Fibroblast of lung (primary cell): Measurements from ENCODE around the gene FDX1. TPM values are rescaled to one million over a fixed set of nuclear protein-coding genes. Genes with fewer than 3 reads are reported as not detected.
"Not testable (repeated sequence)": the region's sequence is repeated elsewhere in the genome, so short reads cannot be mapped to it uniquely, and the experiment has no call there.

Experiments used
- DNase-seq, 2 donors: peaks; one replicate each; pipeline versions ENCODE4 v3.0.0 to v3.0.0-alpha.2; 2010; ENCODE audit warnings: low read depth in 2 of 2
- H2AFZ ChIP-seq: 2 replicates; pipeline ENCODE4 v1.5.1; 2012; ENCODE audit warnings: low read length, control low read depth, inconsistent platforms
- H3K27ac ChIP-seq: 2 replicates; pipeline ENCODE4 v1.5.1; 2011; ENCODE audit warnings: low read length, control low read depth; ENCODE audit not compliant: insufficient read depth
- H3K27me3 ChIP-seq: 2 replicates; pipeline ENCODE4 v1.5.1; 2011; ENCODE audit warnings: mild to moderate bottlenecking, low read length; ENCODE audit not compliant: control insufficient read depth, insufficient read depth
- H3K36me3 ChIP-seq: 2 replicates; pipeline ENCODE4 v1.5.1; 2011; ENCODE audit warnings: low read length; ENCODE audit not compliant: control insufficient read depth, insufficient read depth
- H3K4me1 ChIP-seq: 2 replicates; pipeline ENCODE4 v1.5.1; 2011; ENCODE audit warnings: low read length; ENCODE audit not compliant: control insufficient read depth, insufficient read depth; ENCODE audit errors: extremely low read depth
- H3K4me2 ChIP-seq: 2 replicates; pipeline ENCODE4 v1.5.1; 2011; ENCODE audit warnings: low read length, control low read depth; ENCODE audit not compliant: insufficient read depth; ENCODE audit errors: extremely low read depth
- H3K4me3 ChIP-seq, 4 experiments: fragments of 200-600 bp in 1 of 4; sonication (generic) in 1 of 4; replicated peaks in 1 of 4; 2 replicates each; pipeline ENCODE4 v1.5.1; 2011 to 2016; ENCODE audit warnings: low read length in 4 of 4, low read depth in 3 of 4, mild to moderate bottlenecking in 3 of 4, control low read depth in 2 of 4, inconsistent platforms in 1 of 4, mixed read lengths in 1 of 4; ENCODE audit not compliant: insufficient read depth in 1 of 4; ENCODE audit errors: control extremely low read depth in 1 of 4
- H3K79me2 ChIP-seq: 2 replicates; pipeline ENCODE4 v1.5.1; 2012; ENCODE audit warnings: mild to moderate bottlenecking, low read length, inconsistent platforms; ENCODE audit not compliant: control insufficient read depth, insufficient read depth
- H3K9ac ChIP-seq: 2 replicates; pipeline ENCODE4 v1.5.1; 2011; ENCODE audit warnings: mild to moderate bottlenecking, low read length, control low read depth; ENCODE audit not compliant: insufficient read depth
- H3K9me3 ChIP-seq: 2 replicates; pipeline ENCODE4 v1.5.1; 2012; ENCODE audit warnings: low read depth, low read length; ENCODE audit not compliant: control insufficient read depth, insufficient read depth
- H4K20me1 ChIP-seq: 2 replicates; pipeline ENCODE4 v1.5.1; 2011; ENCODE audit warnings: low read length; ENCODE audit not compliant: control insufficient read depth, insufficient read depth; ENCODE audit errors: extremely low read depth
- CTCF ChIP-seq, 2 donors: IDR thresholded peaks in 1 of 2; conservative IDR thresholded peaks in 1 of 2; 1 replicate in 1 of 2; 2 replicates in 1 of 2; pipeline ENCODE4 v1.5.1; 2011 to 2012; ENCODE audit warnings: low read length in 2 of 2, control low read depth in 1 of 2, inconsistent platforms in 1 of 2, low read depth in 1 of 2, mild to moderate bottlenecking in 1 of 2
- EZH2 ChIP-seq: IDR thresholded peaks from 2 replicates; pipeline ENCODE4 v1.5.1; 2012; ENCODE audit warnings: low read length, control low read depth, mild to moderate bottlenecking; ENCODE audit errors: missing control alignments
- polyA plus RNA-seq, 2 donors: library from polyadenylated mRNA; depleted of rRNA in 1 of 2; stranded (reverse) in 1 of 2; unstranded in 1 of 2; fragments of >200 nt; gene quantifications; 2 replicates each; pipeline ENCODE4 v1.2.1, GENCODE V29; 2011 to 2012; ENCODE audit warnings: missing spikeins in 1 of 2
- total RNA-seq: library from RNA; depleted of rRNA; stranded (reverse); fragments of >200 nt; gene quantifications from 2 replicates; pipeline ENCODE4 v1.2.1, GENCODE V29; 2014

The FDX1 gene
- total and polyA plus RNA-seq, 2 donors (not counting 1 experiment from before 2014, with no cell fraction given): 8.3 to 11.4 TPM

- no peaks in the 10 kb centered on the region for H3K9me3 ChIP-seq
- H3K9ac ChIP-seq: no peak overlapping the region
- no peaks in the 10 kb centered on the region for H3K36me3 ChIP-seq
- no peak overlapping the region for H3K4me3 ChIP-seq
- no peaks in the 10 kb centered on the region for H4K20me1 ChIP-seq
- no peak overlapping the region for H3K27ac ChIP-seq
- no peak overlapping the region for H3K4me2 ChIP-seq
- no peaks in the 10 kb centered on the region for H3K27me3 ChIP-seq
- DNase-seq: no peak
- no peaks in the 10 kb centered on the region for H3K4me1 ChIP-seq
- TF ChIP-seq CTCF (conservative IDR thresholded peaks at IDR 0.05 in 1 of 2, IDR thresholded peaks at IDR 0.05 in 1 of 2; ENCODE audit: low read depth in 1 of 2, low read length in 2 of 2) (no peak), EZH2 (no peak)
- H3K79me2 ChIP-seq: no peaks in the 10 kb centered on the region
- no peak overlapping the region for H2AFZ ChIP-seq
Measured at GRCh38 chr11:110415081-110415480, 14.7 kb upstream of the FDX1 start.

- H4K20me1 ChIP-seq, H2AFZ ChIP-seq, H3K9me3 ChIP-seq, H3K79me2 ChIP-seq, H3K36me3 ChIP-seq, DNase-seq, H3K4me3 ChIP-seq, H3K4me2 ChIP-seq, H3K9ac ChIP-seq, H3K27me3 ChIP-seq, H3K4me1 ChIP-seq, H3K27ac ChIP-seq: not testable (repeated sequence)
Measured at GRCh38 chr11:110421658-110422057, 8.1 kb upstream of the FDX1 start.

GRCh38 chr11:110422306-110422905 lies 7.3 kb upstream of the FDX1 start:
- no peak for DNase-seq
- H3K79me2 ChIP-seq: no peaks in the 10 kb centered on the region
- H3K36me3 ChIP-seq: no peaks in the 10 kb centered on the region
- H3K9me3 ChIP-seq: no peaks in the 10 kb centered on the region
- TF ChIP-seq CTCF (conservative IDR thresholded peaks at IDR 0.05 in 1 of 2, IDR thresholded peaks at IDR 0.05 in 1 of 2; ENCODE audit: low read depth in 1 of 2, low read length in 2 of 2): no peak
- TF ChIP-seq EZH2: no peak
- H3K27ac ChIP-seq: no peak overlapping the region
- no peaks in the 10 kb centered on the region for H3K27me3 ChIP-seq
- H3K9ac ChIP-seq: no peak overlapping the region
- H3K4me1 ChIP-seq: peaks cover 4% of the 10 kb centered on the region
- H2AFZ ChIP-seq: no peak overlapping the region
- H4K20me1 ChIP-seq: no peaks in the 10 kb centered on the region
- no peak overlapping the region for H3K4me2 ChIP-seq
- no peak overlapping the region for H3K4me3 ChIP-seq
